HepG2 (cell line): ENCODE data around the gene NOXRED1. TPM values are rescaled to one million over a fixed set of nuclear protein-coding genes. Genes with fewer than 3 reads are reported as not detected.

Experiments
- AGO2 ChIP-seq: fragments of 200-400 bp; formaldehyde crosslinking; optimal IDR thresholded peaks from 2 replicates; pipeline ENCODE3; 2017; ENCODE audit warnings: mild to moderate bottlenecking, low read depth, low read length, moderate library complexity
- EHMT2 ChIP-seq: fragments of 200-600 bp; sonication (generic); IDR thresholded peaks from 2 replicates; pipeline ENCODE4 v1.7.0; 2017; ENCODE audit warnings: antibody characterized with exemption, low read depth, low read length, borderline replicate concordance
- FOXA1 ChIP-seq, 2 experiments: fragments of 450-650 bp in 1 of 2; sonication (generic) in 1 of 2; formaldehyde crosslinking in 1 of 2; IDR thresholded peaks; 2 replicates each; pipeline versions ENCODE4 v1.4.0 to v1.6.1; 2016 to 2020; ENCODE audit warnings: missing genetic modification reagents in 1 of 2
- MTA3 ChIP-seq: sonication (generic); formaldehyde crosslinking; IDR thresholded peaks from 2 replicates; pipeline ENCODE4 v1.4.0; 2020; ENCODE audit warnings: missing genetic modification reagents
- NCOA2 ChIP-seq: sonication (generic); formaldehyde crosslinking; IDR thresholded peaks from 2 replicates; pipeline ENCODE4 v1.8.0; 2022; ENCODE audit warnings: inconsistent platforms
- NCOR1 ChIP-seq: fragments of 200-600 bp; sonication (generic); IDR thresholded peaks from 2 replicates; pipeline ENCODE4 v1.7.0; 2017; ENCODE audit warnings: antibody characterized with exemption, low read length, borderline replicate concordance
- TARDBP ChIP-seq: sonication (generic); formaldehyde crosslinking; IDR thresholded peaks from 2 replicates; pipeline ENCODE4 v1.8.0; 2022; ENCODE audit warnings: mild to moderate bottlenecking, missing genetic modification reagents
- ZNF644 ChIP-seq: IDR thresholded peaks from 2 replicates; pipeline ENCODE4 v1.6.1; 2016; ENCODE audit warnings: low read depth
- polyA plus RNA-seq, 8 experiments: library from polyadenylated mRNA; depleted of rRNA in 3 of 8; stranded (reverse) in 7 of 8; unstranded in 1 of 8; fragments of >200 nt; fragmentation: Illumina TruSeq in 4 of 8; extraction: Trizol in 4 of 8; gene quantifications; 2 replicates each; pipeline versions ENCODE4 v1.2.1 to v1.2.3, GENCODE V29; 2011 to 2016; ENCODE audit warnings: low read depth in 4 of 8, missing spikeins in 1 of 8, mixed read lengths in 1 of 8; ENCODE audit not compliant: insufficient read depth in 1 of 8
- total RNA-seq, 5 experiments: library from RNA; depleted of rRNA; stranded (reverse); fragments of >200 nt; fragmentation: Illumina TruSeq; extraction: Trizol; gene quantifications; 2 replicates each; pipeline ENCODE4 v1.2.3, GENCODE V29; 2016; ENCODE audit warnings: low read depth in 1 of 5
- TF ChIP-seq, protein P1 (sequence below): sonication (generic); formaldehyde crosslinking; IDR thresholded peaks from 2 replicates; pipeline ENCODE4 v1.9.0; 2022; ENCODE audit warnings: low read depth, missing genetic modification reagents
- TF ChIP-seq, protein P2 (sequence below): sonication (generic); formaldehyde crosslinking; IDR thresholded peaks from 2 replicates; pipeline ENCODE4 v1.8.0; 2022; ENCODE audit warnings: mild to moderate bottlenecking, missing genetic modification reagents, borderline replicate concordance
- TF ChIP-seq, protein P3 (sequence below): IDR thresholded peaks from 2 replicates; pipeline ENCODE4 v1.4.0; 2020; ENCODE audit warnings: mild to moderate bottlenecking, missing genetic modification reagents
- TF ChIP-seq, protein P4 (sequence below): sonication (generic); formaldehyde crosslinking; IDR thresholded peaks from 2 replicates; pipeline ENCODE4 v1.5.0; 2020; ENCODE audit warnings: mild to moderate bottlenecking, missing genetic modification reagents, borderline replicate concordance

NOXRED1 gene
- total and polyA plus RNA-seq, 2 of the 13 experiments (the other 11 are each of a cell fraction or from before 2014, with no cell fraction given) = 0.24 to 0.41 TPM

DNA sequence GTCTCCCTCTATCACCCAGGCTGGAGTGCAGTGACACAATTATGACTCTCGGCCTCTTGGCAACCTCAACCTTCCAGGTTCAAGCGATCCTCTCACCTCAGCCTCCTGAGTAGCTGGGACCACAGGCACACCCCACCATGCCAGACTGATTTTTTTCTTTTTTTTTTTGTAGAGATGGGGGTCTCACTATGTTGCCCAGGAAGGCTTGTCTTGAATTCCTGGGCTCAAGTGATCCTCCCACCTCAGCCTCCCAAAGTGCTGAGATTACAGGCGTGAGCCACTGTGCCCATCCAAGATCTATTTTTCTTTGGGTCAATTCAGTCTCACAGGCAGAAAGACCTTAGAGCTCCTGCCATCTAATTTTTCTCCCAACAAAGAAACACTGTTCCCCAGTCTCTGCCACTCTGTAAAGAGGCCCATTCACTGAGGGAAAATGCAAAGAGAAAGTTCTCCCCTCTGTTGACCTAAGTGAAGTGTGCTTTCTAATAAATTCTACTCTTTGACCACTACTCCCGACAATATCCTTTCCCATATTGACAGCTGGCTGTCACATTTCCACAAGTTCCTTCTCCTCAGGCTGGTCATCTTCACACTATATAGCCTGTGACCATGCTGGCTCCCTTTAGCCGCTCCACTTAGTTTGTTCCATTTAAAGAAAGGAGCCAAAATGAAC lies 69.7 kb downstream of the NOXRED1 start (continued):
- TF ChIP-seq, protein P1, sequence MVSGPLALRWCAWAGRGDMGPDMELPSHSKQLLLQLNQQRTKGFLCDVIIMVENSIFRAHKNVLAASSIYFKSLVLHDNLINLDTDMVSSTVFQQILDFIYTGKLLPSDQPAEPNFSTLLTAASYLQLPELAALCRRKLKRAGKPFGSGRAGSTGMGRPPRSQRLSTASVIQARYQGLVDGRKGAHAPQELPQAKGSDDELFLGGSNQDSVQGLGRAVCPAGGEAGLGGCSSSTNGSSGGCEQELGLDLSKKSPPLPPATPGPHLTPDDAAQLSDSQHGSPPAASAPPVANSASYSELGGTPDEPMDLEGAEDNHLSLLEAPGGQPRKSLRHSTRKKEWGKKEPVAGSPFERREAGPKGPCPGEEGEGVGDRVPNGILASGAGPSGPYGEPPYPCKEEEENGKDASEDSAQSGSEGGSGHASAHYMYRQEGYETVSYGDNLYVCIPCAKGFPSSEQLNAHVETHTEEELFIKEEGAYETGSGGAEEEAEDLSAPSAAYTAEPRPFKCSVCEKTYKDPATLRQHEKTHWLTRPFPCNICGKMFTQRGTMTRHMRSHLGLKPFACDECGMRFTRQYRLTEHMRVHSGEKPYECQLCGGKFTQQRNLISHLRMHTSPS (CRISPR knock-in tag) = no peak
- no peak for TF ChIP-seq AGO2
- peak; percentile 62 for TF ChIP-seq NCOA2 (CRISPR knock-in tag)
- TF ChIP-seq EHMT2 = no peak
- no peak for TF ChIP-seq MTA3 (CRISPR knock-in tag)
- TF ChIP-seq, protein P2, sequence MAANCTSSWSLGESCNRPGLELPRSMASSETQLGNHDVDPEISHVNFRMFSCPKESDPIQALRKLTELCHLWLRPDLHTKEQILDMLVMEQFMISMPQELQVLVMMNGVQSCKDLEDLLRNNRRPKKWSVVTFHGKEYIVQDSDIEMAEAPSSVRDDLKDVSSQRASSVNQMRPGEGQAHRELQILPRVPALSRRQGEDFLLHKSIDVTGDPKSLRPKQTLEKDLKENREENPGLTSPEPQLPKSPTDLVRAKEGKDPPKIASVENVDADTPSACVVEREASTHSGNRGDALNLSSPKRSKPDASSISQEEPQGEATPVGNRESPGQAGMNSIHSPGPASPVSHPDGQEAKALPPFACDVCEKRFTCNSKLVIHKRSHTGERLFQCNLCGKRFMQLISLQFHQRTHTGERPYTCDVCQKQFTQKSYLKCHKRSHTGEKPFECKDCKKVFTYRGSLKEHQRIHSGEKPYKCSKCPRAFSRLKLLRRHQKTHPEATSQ = no peak
- TF ChIP-seq, protein P3, sequence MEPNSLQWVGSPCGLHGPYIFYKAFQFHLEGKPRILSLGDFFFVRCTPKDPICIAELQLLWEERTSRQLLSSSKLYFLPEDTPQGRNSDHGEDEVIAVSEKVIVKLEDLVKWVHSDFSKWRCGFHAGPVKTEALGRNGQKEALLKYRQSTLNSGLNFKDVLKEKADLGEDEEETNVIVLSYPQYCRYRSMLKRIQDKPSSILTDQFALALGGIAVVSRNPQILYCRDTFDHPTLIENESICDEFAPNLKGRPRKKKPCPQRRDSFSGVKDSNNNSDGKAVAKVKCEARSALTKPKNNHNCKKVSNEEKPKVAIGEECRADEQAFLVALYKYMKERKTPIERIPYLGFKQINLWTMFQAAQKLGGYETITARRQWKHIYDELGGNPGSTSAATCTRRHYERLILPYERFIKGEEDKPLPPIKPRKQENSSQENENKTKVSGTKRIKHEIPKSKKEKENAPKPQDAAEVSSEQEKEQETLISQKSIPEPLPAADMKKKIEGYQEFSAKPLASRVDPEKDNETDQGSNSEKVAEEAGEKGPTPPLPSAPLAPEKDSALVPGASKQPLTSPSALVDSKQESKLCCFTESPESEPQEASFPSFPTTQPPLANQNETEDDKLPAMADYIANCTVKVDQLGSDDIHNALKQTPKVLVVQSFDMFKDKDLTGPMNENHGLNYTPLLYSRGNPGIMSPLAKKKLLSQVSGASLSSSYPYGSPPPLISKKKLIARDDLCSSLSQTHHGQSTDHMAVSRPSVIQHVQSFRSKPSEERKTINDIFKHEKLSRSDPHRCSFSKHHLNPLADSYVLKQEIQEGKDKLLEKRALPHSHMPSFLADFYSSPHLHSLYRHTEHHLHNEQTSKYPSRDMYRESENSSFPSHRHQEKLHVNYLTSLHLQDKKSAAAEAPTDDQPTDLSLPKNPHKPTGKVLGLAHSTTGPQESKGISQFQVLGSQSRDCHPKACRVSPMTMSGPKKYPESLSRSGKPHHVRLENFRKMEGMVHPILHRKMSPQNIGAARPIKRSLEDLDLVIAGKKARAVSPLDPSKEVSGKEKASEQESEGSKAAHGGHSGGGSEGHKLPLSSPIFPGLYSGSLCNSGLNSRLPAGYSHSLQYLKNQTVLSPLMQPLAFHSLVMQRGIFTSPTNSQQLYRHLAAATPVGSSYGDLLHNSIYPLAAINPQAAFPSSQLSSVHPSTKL = peak; percentile 74; the same call in 1 of the 2 replicates
- TF ChIP-seq FOXA1 (IDR thresholded peaks at IDR 0.05) = no peak
- peak; percentile 70 for TF ChIP-seq FOXA1 (CRISPR knock-in tag; IDR thresholded peaks at IDR 0.05)
- TF ChIP-seq ZNF644 (CRISPR knock-in tag) = peak; percentile 39; the same call in 1 of the 2 replicates
- 0 out of 2 replicates have a peak, but pooled peaks have one; percentile 36 for TF ChIP-seq TARDBP (CRISPR knock-in tag)
- 0 out of 2 replicates have a peak, but pooled peaks have one; percentile 30 for TF ChIP-seq NCOR1
- TF ChIP-seq, protein P4, sequence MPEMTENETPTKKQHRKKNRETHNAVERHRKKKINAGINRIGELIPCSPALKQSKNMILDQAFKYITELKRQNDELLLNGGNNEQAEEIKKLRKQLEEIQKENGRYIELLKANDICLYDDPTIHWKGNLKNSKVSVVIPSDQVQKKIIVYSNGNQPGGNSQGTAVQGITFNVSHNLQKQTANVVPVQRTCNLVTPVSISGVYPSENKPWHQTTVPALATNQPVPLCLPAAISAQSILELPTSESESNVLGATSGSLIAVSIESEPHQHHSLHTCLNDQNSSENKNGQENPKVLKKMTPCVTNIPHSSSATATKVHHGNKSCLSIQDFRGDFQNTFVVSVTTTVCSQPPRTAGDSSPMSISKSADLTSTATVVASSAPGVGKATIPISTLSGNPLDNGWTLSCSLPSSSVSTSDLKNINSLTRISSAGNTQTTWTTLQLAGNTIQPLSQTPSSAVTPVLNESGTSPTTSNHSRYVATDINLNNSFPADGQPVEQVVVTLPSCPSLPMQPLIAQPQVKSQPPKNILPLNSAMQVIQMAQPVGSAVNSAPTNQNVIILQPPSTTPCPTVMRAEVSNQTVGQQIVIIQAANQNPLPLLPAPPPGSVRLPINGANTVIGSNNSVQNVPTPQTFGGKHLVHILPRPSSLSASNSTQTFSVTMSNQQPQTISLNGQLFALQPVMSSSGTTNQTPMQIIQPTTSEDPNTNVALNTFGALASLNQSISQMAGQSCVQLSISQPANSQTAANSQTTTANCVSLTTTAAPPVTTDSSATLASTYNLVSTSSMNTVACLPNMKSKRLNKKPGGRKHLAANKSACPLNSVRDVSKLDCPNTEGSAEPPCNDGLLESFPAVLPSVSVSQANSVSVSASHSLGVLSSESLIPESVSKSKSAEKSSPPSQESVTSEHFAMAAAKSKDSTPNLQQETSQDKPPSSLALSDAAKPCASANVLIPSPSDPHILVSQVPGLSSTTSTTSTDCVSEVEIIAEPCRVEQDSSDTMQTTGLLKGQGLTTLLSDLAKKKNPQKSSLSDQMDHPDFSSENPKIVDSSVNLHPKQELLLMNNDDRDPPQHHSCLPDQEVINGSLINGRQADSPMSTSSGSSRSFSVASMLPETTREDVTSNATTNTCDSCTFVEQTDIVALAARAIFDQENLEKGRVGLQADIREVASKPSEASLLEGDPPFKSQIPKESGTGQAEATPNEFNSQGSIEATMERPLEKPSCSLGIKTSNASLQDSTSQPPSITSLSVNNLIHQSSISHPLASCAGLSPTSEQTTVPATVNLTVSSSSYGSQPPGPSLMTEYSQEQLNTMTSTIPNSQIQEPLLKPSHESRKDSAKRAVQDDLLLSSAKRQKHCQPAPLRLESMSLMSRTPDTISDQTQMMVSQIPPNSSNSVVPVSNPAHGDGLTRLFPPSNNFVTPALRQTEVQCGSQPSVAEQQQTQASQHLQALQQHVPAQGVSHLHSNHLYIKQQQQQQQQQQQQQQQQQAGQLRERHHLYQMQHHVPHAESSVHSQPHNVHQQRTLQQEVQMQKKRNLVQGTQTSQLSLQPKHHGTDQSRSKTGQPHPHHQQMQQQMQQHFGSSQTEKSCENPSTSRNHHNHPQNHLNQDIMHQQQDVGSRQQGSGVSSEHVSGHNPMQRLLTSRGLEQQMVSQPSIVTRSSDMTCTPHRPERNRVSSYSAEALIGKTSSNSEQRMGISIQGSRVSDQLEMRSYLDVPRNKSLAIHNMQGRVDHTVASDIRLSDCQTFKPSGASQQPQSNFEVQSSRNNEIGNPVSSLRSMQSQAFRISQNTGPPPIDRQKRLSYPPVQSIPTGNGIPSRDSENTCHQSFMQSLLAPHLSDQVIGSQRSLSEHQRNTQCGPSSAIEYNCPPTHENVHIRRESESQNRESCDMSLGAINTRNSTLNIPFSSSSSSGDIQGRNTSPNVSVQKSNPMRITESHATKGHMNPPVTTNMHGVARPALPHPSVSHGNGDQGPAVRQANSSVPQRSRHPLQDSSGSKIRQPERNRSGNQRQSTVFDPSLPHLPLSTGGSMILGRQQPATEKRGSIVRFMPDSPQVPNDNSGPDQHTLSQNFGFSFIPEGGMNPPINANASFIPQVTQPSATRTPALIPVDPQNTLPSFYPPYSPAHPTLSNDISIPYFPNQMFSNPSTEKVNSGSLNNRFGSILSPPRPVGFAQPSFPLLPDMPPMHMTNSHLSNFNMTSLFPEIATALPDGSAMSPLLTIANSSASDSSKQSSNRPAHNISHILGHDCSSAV (CRISPR knock-in tag) = no peak
